ENCODE data around the gene CKS2.
"Not testable (repeated sequence)": the region's sequence is repeated elsewhere in the genome, so short reads cannot be mapped to it uniquely, and the experiment has no call there.

The CKS2 gene

DNA sequence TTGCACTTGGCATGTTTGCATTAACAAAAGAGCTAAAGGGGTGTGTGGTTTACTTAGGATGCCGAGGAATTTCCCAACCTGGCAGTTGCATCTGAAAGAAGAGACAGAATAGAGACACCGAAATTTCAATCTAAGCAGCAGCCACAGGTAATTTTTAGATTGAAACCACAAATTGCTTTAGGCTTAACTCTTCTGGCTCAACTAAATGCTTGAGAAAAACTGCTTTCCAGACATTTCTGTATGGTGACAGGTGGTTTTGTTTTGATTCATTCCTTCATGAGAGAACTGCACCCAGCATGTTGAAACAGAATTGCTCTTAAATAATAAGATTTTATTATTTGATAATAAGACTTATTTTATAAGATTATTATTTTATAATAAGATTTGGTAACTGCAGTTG lies 28.8 kb downstream of the CKS2 start:
- peaks cover 74% of the 10 kb centered on the region for H3K36me3 ChIP-seq (ENCODE audit: insufficient read depth, low read length)
- H3K9me3 ChIP-seq (ENCODE audit: low read length), result no peaks in the 10 kb centered on the region
- H3K4me3 ChIP-seq (ENCODE audit: low read depth in 1 of 2, low read length in 2 of 2), result no peak overlapping the region
- no peak overlapping the region for H3K27ac ChIP-seq (ENCODE audit: low read depth, low read length)
- no peaks in the 10 kb centered on the region for H3K4me1 ChIP-seq (ENCODE audit: insufficient read depth, low read length)
- H3K27me3 ChIP-seq (ENCODE audit: control insufficient read depth in 1 of 2, insufficient read depth in 2 of 2, low read length in 2 of 2), result no peaks in the 10 kb centered on the region
- H3K9ac ChIP-seq (ENCODE audit: low read length), result no peak overlapping the region

DNA sequence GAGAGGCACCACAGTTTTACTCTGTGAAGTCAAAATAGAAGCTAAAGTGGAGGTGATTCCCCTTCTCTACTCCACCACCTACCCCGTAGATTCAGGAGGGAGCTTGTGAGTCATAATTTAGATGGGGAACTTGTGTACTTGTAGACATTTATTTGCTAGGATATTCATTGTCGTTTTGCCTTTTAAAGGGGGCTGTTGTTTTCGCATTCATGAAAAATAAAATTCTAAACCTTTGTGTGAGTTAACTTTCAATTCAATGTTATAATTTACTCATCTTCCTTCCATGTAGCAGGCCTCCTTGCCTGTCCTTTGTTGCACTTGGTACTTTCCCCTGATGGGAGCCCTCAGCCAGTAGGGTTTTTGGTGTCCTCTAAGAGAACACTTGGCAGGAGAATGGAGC lies 29.3 kb downstream of the CKS2 start:
- peaks cover 74% of the 10 kb centered on the region for H3K36me3 ChIP-seq (ENCODE audit: insufficient read depth, low read length)
- no peaks in the 10 kb centered on the region for H3K9me3 ChIP-seq (ENCODE audit: low read length)
- no peaks in the 10 kb centered on the region for H3K4me1 ChIP-seq (ENCODE audit: insufficient read depth, low read length)
- H3K9ac ChIP-seq (ENCODE audit: low read length), result no peak overlapping the region
- no peak overlapping the region for H3K27ac ChIP-seq (ENCODE audit: low read depth, low read length)
- no peaks in the 10 kb centered on the region for H3K27me3 ChIP-seq (ENCODE audit: control insufficient read depth in 1 of 2, insufficient read depth in 2 of 2, low read length in 2 of 2)
- no peak overlapping the region for H3K4me3 ChIP-seq (ENCODE audit: low read depth in 1 of 2, low read length in 2 of 2)

DNA sequence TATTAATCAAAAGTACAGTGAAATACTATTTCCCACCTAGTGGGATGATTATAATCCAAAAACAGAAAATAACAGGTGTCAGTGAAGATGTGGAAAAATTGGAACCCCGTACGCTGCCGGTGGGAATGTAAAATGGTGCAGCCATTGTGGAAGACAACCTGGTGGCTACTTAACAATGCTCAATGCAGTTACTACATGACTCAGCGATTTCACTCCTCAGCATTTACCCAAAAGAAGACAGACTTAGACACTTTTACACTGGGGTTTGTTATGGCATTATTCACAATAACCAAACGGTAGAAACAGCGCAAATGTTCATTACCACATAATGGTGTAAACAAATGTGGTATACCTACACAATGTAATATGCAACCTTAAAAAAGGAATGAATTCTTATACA lies 31.2 kb downstream of the CKS2 start:
- Histone ChIP-seq H3K27ac (ENCODE audit: low read depth, low read length) (no peak overlapping the region), H3K4me1 (ENCODE audit: insufficient read depth, low read length) (no peaks in the 10 kb centered on the region), H3K9me3 (ENCODE audit: low read length) (no peaks in the 10 kb centered on the region), H3K4me3 (ENCODE audit: low read depth in 1 of 2, low read length in 2 of 2) (no peak overlapping the region), H3K27me3 (ENCODE audit: control insufficient read depth in 1 of 2, insufficient read depth in 2 of 2, low read length in 2 of 2) (no peaks in the 10 kb centered on the region), H3K9ac (ENCODE audit: low read length) (no peak overlapping the region), H3K36me3 (ENCODE audit: insufficient read depth, low read length) (peaks cover 81% of the 10 kb centered on the region)

DNA sequence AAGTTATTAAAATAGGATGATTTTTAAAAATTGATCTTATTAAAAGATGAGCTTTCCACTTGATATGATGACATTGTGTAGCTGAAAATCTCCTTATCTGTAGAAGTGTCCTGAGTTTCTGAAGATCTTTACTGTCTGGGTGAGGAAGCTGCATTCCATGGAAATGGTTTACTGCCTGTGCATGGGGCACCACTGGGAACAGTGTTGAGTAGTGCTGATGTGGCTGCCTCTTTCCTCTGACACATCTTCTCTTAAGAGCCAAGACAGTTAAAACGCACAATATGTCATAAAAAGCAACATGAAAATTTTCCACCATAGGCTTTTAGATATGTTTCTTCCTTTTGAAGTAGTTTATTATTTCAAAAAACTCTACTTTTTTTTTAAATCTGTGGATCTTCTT lies 32.0 kb downstream of the CKS2 start:
- peaks cover 74% of the 10 kb centered on the region for H3K36me3 ChIP-seq (ENCODE audit: insufficient read depth, low read length)

DNA sequence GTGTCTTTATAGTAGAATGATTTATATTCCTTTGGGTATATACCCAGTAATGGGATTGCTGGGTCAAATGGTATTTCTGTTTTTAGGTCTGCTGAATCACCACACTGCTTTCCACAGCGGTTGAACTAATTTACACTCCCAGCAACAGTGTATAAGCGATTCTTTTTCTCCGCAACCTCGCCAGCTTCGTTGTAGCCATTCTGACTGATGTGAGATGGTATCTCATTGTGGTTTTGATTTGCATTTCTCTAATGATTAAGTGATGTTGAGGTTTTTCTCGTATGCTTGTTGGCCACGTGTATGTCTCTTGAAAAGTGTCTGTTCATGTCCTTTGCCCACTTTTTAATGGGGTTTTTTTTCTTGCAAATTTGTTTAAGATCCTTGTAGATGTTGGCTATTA lies 32.8 kb downstream of the CKS2 start:
- H3K4me1 ChIP-seq (ENCODE audit: insufficient read depth, low read length); H3K4me3 ChIP-seq (ENCODE audit: low read depth in 1 of 2, low read length in 2 of 2); H3K9me3 ChIP-seq (ENCODE audit: low read length); H3K27ac ChIP-seq (ENCODE audit: low read depth, low read length); H3K27me3 ChIP-seq (ENCODE audit: control insufficient read depth in 1 of 2, insufficient read depth in 2 of 2, low read length in 2 of 2); H3K9ac ChIP-seq (ENCODE audit: low read length): not testable (repeated sequence)
- peaks cover 74% of the 10 kb centered on the region for H3K36me3 ChIP-seq (ENCODE audit: insufficient read depth, low read length)

More for the DNA sequence above, 32.0 kb downstream of the CKS2 start:
- no peaks in the 10 kb centered on the region for H3K27me3 ChIP-seq (ENCODE audit: control insufficient read depth in 1 of 2, insufficient read depth in 2 of 2, low read length in 2 of 2)
- no peak overlapping the region for H3K9ac ChIP-seq (ENCODE audit: low read length)
- no peaks in the 10 kb centered on the region for H3K9me3 ChIP-seq (ENCODE audit: low read length)
- no peaks in the 10 kb centered on the region for H3K4me1 ChIP-seq (ENCODE audit: insufficient read depth, low read length)
- no peak overlapping the region for H3K4me3 ChIP-seq (ENCODE audit: low read depth in 1 of 2, low read length in 2 of 2)
- H3K27ac ChIP-seq (ENCODE audit: low read depth, low read length), result no peak overlapping the region

DNA sequence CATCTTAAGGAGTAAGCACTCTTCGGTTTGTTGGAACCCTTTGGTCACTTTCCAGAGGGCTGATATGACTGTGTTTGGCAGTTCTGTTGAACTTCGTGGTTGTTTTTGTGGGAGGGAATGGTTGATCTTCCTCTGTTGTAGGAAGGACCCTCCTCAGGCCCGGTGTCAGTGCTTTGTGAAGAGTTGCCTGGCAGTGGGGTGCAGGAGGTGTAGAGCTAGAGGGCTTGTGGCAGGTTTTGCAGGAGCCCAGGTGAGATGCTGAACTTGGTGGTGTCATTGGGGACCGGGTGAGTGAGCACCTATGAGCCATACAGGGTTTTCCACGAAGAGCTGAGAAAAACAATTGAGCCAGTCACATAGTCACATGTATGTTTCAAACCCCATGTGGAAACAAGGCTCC lies 34.5 kb downstream of the CKS2 start:
- Histone ChIP-seq H3K4me1 (ENCODE audit: insufficient read depth, low read length) (no peaks in the 10 kb centered on the region), H3K27ac (ENCODE audit: low read depth, low read length) (no peak overlapping the region), H3K4me3 (ENCODE audit: low read depth in 1 of 2, low read length in 2 of 2) (no peak overlapping the region), H3K9ac (ENCODE audit: low read length) (no peak overlapping the region), H3K27me3 (ENCODE audit: control insufficient read depth in 1 of 2, insufficient read depth in 2 of 2, low read length in 2 of 2) (no peaks in the 10 kb centered on the region), H3K9me3 (ENCODE audit: low read length) (no peaks in the 10 kb centered on the region), H3K36me3 (ENCODE audit: insufficient read depth, low read length) (peaks cover 77% of the 10 kb centered on the region)

DNA sequence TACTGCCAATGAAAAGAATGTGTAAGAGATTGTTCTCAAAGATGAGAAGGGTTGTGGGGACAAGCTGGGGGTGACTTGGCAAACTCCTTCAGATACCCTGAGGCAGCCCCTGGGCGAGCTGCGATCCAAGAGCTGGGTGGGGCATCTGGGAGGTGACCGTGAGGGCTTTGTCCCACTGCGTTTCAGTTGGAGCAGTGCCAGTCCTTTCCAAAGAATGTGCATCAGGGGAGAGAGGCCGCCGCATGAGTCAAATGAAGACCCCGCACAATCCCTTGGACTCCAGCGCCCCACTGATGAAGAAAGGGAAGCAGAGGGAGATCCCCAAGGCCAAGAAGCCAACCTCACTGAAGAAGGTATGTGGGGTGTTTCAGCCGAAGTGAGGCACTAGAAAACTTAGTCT lies 35.7 kb downstream of the CKS2 start:
- no peak overlapping the region for H3K4me3 ChIP-seq (ENCODE audit: low read depth in 1 of 2, low read length in 2 of 2)
- no peaks in the 10 kb centered on the region for H3K9me3 ChIP-seq (ENCODE audit: low read length)
- peaks cover 77% of the 10 kb centered on the region for H3K36me3 ChIP-seq (ENCODE audit: insufficient read depth, low read length)
- no peaks in the 10 kb centered on the region for H3K4me1 ChIP-seq (ENCODE audit: insufficient read depth, low read length)
- H3K9ac ChIP-seq (ENCODE audit: low read length), result no peak overlapping the region
- no peak overlapping the region for H3K27ac ChIP-seq (ENCODE audit: low read depth, low read length)
- no peaks in the 10 kb centered on the region for H3K27me3 ChIP-seq (ENCODE audit: control insufficient read depth in 1 of 2, insufficient read depth in 2 of 2, low read length in 2 of 2)

DNA sequence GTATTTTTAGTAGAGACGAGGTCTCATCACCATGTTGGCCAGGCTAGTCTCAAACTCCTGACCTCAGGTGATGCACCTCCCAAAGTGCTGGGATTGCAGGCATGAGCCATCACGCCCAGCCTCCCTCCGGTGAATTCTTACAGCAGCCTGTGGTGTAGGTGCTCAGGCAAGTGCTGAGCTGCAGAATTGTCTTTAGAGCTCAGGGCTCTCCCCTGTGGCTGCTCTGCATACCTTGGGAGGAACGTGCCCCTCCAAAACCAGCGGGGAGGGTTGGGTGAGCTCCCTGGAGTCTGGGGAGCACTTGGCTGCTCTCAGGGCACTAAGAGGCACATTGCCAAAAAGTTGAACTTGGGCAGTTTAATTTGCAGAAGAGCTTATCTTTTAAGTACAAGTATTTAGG lies 36.7 kb downstream of the CKS2 start:
- Histone ChIP-seq H3K4me1 (ENCODE audit: insufficient read depth, low read length) (no peaks in the 10 kb centered on the region), H3K27ac (ENCODE audit: low read depth, low read length) (no peak overlapping the region), H3K9ac (ENCODE audit: low read length) (no peak overlapping the region), H3K27me3 (ENCODE audit: control insufficient read depth in 1 of 2, insufficient read depth in 2 of 2, low read length in 2 of 2) (no peaks in the 10 kb centered on the region), H3K4me3 (ENCODE audit: low read depth in 1 of 2, low read length in 2 of 2) (no peak overlapping the region), H3K36me3 (ENCODE audit: insufficient read depth, low read length) (peaks cover 76% of the 10 kb centered on the region), H3K9me3 (ENCODE audit: low read length) (no peaks in the 10 kb centered on the region)

DNA sequence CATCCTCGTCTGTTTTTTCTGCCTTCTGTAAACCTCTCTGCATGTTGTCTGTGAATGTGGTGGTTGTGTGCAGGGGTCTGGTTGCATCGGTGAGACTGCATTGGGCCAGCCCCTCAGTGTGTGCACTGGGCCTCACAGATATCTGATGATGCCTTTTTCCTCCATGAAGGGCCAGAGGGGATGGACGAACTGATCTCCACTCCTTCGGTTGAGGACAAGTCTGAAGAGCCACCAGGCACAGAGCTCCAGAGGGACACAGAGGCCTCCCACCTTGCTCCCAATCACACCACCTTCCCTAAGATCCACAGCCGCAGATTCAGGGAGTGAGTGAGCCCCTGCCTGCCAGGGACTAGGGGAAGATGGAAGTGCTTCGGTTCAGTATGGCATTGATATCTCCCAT lies 38.6 kb downstream of the CKS2 start:
- H3K9me3 ChIP-seq (ENCODE audit: low read length), result no peaks in the 10 kb centered on the region
- no peak overlapping the region for H3K27ac ChIP-seq (ENCODE audit: low read depth, low read length)
- H3K9ac ChIP-seq (ENCODE audit: low read length), result no peak overlapping the region
- H3K4me3 ChIP-seq (ENCODE audit: low read depth in 1 of 2, low read length in 2 of 2), result no peak overlapping the region
- H3K4me1 ChIP-seq (ENCODE audit: insufficient read depth, low read length), result no peaks in the 10 kb centered on the region
- peaks cover 71% of the 10 kb centered on the region for H3K36me3 ChIP-seq (ENCODE audit: insufficient read depth, low read length)
- H3K27me3 ChIP-seq (ENCODE audit: control insufficient read depth in 1 of 2, insufficient read depth in 2 of 2, low read length in 2 of 2), result no peaks in the 10 kb centered on the region

DNA sequence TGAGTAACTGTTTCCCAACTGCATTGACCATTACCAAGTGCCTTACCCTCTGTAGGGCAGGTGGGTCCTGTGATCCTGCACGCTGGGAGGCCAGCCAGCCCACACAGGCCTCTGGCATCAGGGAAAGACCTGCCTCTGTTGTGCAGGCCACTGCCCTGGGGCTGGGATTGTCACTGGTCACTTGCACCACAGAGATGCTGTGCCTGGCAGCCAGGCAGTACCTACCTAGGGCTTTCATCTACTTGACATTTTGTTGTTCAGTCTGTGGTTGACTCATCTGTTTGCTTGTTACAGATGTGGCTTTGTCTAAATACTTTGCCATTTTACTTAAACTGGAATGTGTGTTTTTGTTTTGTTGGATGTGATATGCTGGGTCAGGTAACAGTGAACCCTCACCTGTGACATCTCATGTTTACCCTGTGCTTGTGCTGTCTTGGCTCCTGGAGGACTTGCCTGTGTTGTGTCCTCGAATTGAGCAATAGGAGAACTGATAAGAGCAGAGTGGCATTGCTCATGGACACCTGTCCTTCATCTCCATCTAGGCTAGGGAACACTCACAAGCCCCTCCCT lies 40.1 kb downstream of the CKS2 start:
- Histone ChIP-seq H3K36me3 (ENCODE audit: insufficient read depth, low read length) (peaks cover 76% of the 10 kb centered on the region), H3K4me1 (ENCODE audit: insufficient read depth, low read length) (no peaks in the 10 kb centered on the region), H3K4me3 (ENCODE audit: low read depth in 1 of 2, low read length in 2 of 2) (no peak overlapping the region), H3K9me3 (ENCODE audit: low read length) (no peaks in the 10 kb centered on the region), H3K9ac (ENCODE audit: low read length) (no peak overlapping the region), H3K27ac (ENCODE audit: low read depth, low read length) (no peak overlapping the region), H3K27me3 (ENCODE audit: control insufficient read depth in 1 of 2, insufficient read depth in 2 of 2, low read length in 2 of 2) (no peaks in the 10 kb centered on the region)

DNA sequence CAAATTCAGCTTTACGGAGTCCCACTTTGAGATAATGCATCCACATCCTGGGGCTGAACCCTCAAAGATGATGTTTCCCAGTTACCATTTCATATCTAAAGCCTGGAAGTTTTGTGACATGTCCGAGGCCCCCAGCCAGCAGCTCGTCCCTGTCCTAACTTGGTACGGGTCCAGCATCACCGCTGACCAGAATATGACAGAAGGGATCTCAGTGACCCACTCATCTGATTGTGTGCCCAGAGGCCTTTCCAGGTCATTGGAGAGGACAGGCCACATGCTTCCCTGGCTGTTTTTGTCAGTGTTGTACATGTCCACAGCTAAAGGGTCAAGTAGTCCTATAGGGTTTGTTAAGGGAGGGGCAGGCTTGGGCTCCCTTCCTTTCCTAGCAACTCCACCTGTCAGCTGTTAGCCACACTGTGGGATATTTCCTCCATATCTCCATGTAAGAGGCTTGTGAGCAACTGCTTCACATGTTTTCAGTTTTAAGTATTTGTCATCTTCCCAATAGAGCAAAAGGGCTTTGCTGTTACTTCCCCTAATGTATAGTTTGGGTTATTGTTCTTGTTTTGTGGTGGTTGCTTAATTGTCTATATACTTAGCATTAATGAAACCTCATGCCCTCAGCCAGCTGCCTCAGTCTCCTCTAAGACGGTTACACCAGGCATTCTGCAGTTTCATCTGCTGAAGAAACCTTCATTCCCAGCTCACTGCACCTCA lies 40.7 kb downstream of the CKS2 start:
- H3K27ac ChIP-seq (ENCODE audit: low read depth, low read length), result no peak overlapping the region
- no peaks in the 10 kb centered on the region for H3K9me3 ChIP-seq (ENCODE audit: low read length)
- no peaks in the 10 kb centered on the region for H3K27me3 ChIP-seq (ENCODE audit: control insufficient read depth in 1 of 2, insufficient read depth in 2 of 2, low read length in 2 of 2)
- H3K4me3 ChIP-seq (ENCODE audit: low read depth in 1 of 2, low read length in 2 of 2), result no peak overlapping the region
- no peak overlapping the region for H3K9ac ChIP-seq (ENCODE audit: low read length)
- H3K4me1 ChIP-seq (ENCODE audit: insufficient read depth, low read length), result no peaks in the 10 kb centered on the region
- H3K36me3 ChIP-seq (ENCODE audit: insufficient read depth, low read length), result peaks cover 76% of the 10 kb centered on the region

DNA sequence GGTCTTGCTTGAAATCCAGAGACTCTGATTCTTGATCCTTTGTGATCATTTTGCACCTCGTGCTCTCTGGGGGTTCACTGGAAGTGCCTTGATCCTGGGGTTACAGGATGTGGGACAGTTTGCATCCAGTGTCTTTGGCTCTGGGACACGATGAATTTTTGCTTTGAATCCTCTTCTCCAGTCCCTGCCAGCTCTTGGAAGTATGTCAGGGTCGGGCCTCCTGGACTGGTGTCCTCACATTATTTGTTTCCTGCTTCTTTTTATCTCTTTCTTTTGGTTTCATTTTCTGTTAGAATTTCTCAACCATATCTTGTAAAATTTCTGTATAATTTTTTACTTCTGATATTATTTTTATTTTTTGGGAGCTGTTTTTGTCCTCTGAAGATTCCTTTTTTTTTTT lies 41.5 kb downstream of the CKS2 start:
- Histone ChIP-seq H3K27me3 (ENCODE audit: control insufficient read depth in 1 of 2, insufficient read depth in 2 of 2, low read length in 2 of 2) (no peaks in the 10 kb centered on the region), H3K36me3 (ENCODE audit: insufficient read depth, low read length) (peaks cover 78% of the 10 kb centered on the region), H3K9me3 (ENCODE audit: low read length) (no peaks in the 10 kb centered on the region), H3K27ac (ENCODE audit: low read depth, low read length) (no peak overlapping the region), H3K4me1 (ENCODE audit: insufficient read depth, low read length) (no peaks in the 10 kb centered on the region), H3K9ac (ENCODE audit: low read length) (no peak overlapping the region), H3K4me3 (ENCODE audit: low read depth in 1 of 2, low read length in 2 of 2) (no peak overlapping the region)

Measured in muscle layer of colon (tissue), 2 donors.